Activated CD4-positive, alpha-beta T cell treated with anti-CD3 and anti-CD28 coated beads for 1 hour (primary cell): Measurements from ENCODE around the gene FAM193B.
"Not testable (repeated sequence)": the region's sequence is repeated elsewhere in the genome, so short reads cannot be mapped to it uniquely, and the experiment has no call there.

Experiments used
- DNase-seq: peaks from one replicate; pipeline ENCODE4 v3.0.0-alpha.2; 2020

The FAM193B gene

GRCh38 chr5:177497292-177498012 is 56.9 kb downstream of the FAM193B start, which contains the start of gene PDLIM7:
Gene PDLIM7, minus strand, starts transcription at chr5:177497604. Its CDS starts 1,092 bp downstream, at chr5:177496512.
- peak; percentile 90 for DNase-seq

DNA sequence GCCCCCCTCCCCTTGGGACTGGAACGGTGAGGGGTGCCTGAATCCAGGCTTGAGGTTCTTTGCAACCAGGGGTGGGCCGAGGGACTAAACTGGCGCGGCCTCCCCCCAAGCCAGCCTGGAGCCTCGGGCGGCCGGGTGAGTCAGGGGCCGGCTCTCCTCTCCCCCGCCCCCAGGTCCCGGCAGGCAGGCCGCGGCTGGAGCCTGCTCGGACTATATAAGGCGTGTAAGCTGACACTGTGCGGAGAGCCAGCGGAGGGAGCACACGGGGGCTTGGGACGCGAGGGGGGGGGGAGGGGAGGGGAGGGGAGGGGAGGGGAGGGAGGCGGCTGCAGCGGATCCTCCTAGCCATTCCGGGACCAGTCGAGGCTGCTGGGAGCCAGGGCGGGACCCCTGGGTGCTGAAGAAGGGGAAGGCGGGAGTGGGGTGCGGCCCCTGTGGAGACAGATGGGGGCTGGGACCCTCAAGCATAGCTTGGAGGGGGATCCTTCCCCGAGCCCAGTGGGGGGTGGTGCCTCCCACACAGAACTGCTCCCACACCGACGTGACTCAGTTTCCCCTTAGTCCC is 57.6 kb downstream of the FAM193B start:
- no peak for DNase-seq

DNA sequence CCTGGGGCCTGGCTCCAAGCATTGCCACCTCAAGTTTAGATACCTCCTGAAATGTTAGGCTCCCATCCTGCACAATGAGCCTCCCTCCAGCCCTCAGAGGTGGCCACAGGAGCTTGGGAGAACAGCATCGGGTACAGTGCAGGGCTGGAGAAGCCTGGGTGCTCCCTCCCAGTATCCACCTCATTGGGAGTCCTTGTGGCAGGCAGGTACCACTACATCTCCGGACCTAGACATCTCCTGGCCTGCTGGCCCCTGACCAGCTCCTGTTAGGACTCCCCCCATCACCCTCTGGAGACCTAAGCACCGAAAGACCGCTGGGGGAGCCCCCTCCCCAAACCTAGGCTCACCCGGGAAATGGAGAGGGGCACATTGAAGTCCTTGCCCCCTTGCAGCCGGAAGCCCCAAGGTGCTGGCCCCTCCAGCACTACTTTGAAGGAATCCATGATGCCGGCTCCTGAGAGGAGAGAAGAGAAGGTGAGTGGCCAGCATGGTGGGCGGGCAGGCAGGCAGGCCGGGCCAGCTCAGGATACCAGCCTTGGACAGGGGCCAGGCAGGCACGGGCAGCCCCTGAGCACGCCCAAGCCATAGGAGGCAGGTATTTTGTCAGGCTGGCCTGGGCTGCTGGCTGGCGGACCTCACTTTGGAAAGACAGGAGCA is 58.2 kb downstream of the FAM193B start:
- DNase-seq: no peak

DNA sequence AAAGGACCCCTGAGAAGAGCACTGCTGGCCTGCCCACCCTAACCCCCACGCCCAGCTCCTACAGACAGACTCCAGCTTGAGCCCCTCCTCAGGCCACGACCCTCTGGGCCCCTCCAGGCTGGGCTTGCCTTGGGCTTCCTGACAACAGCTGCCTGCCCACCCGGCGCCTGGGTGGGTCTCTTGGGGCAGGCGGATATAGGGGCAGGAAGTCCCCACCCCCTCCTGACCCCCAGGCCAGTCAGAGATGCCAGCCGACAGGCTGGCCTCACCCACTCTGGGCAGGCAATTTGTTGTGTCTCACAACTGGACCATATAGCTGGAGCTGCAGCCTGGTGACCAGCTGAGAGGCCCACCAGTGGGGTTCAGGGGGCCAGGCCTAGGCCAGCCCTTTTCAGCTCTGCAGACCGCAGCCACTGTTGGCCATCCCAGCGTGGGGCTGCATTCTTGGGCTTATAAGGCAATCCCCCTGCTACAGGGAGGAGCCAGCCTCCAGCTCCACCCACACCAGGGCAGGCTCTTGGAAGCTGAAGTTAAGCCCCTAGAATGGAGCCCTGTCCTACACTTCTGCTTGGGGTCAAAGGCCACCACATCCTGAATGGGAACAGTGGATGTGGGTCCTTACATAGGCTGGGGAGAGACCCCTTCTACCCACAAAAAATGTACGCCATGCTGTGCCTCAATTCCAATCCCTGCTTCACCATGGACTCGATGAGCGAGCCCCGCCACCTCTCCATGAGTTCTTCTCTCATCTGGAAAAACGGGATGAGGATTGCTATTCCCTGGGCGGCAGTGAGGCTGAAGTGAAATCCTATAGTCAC is 58.9 kb downstream of the FAM193B start:
- no peak for DNase-seq

- DNase-seq: no peak
Observed at GRCh38 chr5:177494346-177495195, 59.8 kb downstream of the FAM193B start.

- no peak for DNase-seq
Observed at GRCh38 chr5:177493795-177494345, 60.5 kb downstream of the FAM193B start.

DNA sequence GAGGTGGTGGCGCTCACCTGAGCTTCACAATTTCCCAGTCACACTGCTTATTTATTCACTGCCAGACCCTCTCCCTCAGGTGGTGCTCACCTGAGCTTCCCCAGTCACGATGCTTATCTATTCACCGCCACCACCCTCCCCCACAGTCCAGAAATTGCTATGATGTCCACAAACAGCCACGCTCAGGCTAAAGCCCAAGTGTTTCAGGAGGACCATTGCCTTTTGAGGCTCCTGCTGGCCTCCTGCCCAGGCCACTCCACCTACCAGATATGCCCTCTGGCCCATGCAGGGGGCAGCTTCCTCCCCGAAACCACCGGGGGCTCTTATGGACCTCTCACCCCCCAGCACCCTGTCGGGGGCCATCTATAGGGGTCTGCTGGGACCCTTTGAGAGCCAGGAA is 61.5 kb downstream of the FAM193B start:
- no peak for DNase-seq

DNA sequence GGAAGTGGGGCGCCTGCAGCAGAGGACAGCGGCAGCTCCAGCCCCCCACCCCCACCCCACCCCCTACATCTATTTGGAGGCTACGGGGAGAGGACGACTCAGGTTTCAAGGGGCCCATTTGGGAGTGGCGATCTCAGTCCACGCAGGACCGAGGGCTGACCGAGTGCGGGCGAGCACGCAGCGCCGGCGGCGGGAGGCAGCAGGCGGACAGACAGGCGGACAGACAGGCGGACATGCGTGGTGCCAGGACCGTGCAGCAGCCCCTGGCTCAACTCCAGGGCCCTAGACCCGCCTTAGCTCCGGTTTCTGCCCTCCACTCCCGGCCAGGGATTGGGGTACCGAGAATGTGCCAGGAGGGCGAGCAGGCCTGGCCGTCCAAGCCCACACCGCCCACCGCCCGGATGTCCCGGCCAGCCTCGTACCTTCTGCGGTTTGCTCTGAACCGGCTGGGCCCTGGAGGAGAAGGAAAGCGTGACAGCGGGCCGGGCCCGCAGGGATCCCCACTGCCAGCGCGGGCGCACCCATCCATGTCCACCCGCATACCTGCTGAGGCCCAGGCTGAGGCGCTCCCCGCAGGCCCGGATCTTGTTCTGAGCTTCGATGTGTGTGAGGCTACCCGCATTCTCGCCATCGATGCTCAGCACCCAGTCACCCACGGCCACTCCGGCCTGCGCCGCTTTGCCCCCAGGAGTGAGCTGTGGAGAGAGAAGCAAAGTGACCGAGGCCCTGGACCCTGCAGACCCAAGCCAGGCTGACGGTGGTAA is 62.2 kb downstream of the FAM193B start:
- DNase-seq: no peak

DNA sequence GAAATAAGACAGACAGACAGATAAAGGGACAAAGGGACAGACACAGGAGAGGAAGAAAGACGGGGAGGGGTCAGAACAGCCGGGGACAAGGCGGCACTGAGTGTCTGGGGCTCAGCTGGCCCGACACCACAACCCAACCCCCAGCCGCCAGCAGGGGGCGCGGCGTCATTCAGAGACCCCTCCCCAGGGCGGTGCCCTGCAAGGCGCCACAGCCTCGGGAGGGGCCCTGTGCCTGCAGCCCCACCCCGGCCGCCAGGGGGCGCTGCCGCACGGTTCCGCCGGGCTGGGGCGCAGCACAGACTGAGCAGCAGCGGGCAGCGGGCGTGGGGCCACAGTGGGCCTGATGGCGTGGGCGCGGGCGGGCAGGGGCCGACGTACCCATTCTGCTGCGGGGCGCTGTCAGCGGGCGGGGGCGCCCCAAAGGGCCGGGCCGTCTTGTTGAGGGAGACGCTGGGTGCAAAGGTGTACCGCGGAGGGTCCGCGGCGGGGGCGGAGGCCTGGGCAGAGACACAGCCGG is 62.9 kb downstream of the FAM193B start:
- DNase-seq: no peak

DNA sequence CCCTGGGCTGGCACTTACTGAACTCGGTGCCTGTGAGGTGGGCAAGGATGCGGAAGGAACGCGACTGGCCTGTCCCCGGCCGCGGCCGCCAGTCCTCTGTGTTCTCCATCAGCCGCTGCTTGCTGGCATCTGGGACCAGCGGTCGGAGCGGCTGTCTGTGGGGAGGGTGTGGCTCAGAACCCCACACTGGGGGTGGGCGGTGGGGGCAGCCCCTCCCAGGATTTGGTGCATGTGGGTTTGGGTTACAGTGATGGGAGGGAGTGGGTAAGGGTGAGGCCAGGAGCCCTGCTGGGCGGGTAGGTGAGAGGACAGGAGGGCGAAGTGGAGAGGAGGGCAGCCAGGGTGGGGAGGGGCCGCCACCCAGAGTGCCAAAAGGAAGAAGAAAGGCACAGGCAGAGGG is 63.4 kb downstream of the FAM193B start:
- DNase-seq: no peak

- no peak for DNase-seq
Observed at GRCh38 chr5:177490311-177490991, 63.9 kb downstream of the FAM193B start.

- DNase-seq: no peak
Observed at GRCh38 chr5:177489119-177489716, 65.1 kb downstream of the FAM193B start.

DNA sequence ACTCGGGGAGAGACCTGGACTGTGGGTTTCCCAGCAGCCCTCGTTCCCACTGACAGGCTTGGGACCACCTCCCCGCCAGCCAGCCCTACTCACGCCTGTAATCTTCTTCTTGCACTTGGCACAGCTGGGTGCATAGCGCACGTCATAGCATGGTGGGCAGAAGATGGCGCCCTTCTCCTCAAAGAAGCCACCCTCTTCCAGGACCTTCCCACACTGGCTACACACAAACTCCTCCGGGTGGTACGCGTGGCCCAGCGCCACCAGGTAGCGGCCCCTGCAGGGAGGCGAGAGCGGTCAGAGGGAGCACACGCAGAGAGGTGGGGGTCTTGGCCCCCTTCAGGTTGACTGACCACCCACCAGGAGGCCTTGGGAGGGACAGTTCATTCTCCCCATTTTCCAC is 66.4 kb downstream of the FAM193B start:
- DNase-seq: no peak

GRCh38 chr5:177487144-177487543 is 67.2 kb downstream of the FAM193B start:
- DNase-seq: no peak

DNA sequence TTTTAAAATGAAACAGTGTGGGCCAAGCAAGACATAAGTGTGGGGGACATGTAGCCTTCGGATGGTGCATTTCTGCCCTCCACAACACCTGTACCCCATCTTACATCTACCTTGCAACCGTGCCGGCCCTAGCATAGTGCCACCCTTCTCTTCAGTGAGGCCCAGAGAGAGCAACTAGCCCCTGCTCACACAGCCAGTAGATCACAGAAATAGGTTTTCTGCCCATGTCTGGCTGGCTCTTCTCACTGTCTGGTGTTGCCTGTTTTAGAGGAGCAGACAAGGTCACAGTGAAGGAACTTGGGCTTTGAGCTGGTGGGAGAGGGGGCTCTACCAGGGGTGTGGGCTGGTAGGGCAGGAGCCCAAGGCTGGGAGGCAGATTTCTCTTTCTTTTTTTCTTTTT is 68.1 kb downstream of the FAM193B start:
- DNase-seq: no peak

DNA sequence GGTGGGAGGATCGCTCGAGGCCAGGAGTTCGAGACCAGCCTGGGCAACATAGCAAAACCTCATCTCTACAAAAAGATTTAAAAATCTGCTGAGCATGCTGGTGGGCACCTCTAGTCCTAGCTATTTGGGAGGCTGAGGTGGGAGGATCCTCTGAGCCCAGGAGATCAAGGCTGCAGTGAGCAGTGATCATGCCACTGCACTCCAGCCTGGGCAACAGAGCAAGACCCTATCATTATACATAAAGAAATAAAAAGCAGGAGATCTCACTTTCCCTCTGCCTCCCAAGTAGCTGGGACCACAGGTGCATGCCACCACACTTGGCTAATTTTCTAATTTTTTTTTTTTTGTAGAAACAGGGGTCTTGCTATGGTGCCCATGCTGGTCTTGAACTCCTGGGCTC is 68.6 kb downstream of the FAM193B start:
- not testable (repeated sequence) for DNase-seq

GRCh38 chr5:177484902-177485549 is 69.3 kb downstream of the FAM193B start:
- no peak for DNase-seq

DNA sequence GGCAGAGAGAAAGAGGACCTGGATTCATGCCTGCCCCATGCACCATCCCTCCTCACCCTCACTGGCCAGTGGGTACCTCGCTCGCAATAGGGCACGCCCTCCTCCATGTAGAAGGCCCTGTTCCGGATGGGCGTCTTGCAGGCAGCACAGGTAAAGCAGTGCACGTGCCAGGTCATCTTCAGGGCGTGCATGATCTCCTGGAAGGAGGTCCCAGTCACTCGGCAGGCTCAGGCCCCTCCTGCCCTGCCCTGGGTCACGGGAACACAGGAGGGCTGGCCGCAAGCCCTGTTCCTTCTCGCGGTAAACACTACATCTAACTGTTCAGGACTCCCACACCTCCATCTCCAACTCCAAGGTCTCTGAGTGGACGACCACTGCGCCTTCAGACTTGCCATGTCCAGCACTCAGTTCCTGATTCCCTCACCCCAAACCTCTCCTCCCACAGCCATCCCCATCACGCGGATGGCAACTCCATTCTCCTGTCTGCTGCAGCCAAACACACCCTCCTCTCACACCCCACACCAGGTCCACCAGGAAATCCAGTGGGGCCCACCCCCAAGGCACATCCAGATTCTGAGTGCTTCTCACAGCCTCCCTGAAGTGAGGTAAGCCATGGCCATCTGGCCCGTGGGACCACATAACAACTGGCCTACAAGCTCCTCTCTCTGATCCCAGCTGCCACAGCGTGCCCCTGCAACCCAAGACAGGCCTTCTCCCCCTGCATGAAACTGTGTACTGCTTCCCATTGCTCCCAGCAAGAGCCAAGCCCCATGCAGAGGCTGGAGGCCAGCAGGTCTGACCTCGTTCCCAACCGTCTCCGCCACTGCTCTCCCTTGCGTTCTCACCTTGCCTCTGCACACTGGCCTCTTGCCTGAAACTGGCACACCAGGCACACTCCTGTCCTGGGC is 70.1 kb downstream of the FAM193B start:
- DNase-seq: no peak
